ENCODE measurements around the gene RNLS.

RNLS gene

DNA sequence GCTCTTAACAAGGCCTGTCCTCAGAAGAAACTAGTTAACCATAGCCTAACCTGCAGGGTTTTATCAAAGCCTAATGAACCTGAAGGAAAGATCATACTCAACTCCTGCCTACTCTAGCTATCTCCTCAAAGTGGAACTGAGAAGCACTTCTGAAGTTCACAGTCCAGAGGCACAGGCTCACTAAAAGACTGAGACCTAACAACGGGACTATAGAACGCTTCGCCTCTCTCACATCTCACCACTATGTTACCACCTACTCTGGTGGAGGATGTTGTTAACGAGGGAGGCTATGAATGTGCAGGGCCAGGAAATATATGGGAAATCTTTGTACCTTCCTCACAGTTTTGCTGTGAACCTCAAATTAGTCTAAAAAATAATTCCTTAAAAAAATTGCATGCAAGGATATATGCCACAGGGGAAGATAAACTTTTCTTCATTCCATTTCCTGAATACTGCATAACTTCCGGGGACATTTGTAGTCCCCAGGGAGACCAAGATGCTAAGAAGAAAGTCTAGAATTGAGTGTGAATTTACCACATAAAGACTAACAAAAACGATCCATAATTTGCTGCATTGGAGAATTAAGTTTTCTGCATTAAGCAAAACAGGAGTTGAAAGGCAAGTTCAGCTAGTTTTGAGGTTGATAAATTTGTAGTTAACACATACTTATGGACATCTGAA, 25.1 kb upstream of the RNLS start:
- no peak for TF ChIP-seq EZH2phosphoT487 (IDR thresholded peaks at IDR 0.05; ENCODE audit: low read depth)
- TF ChIP-seq, protein P1, sequence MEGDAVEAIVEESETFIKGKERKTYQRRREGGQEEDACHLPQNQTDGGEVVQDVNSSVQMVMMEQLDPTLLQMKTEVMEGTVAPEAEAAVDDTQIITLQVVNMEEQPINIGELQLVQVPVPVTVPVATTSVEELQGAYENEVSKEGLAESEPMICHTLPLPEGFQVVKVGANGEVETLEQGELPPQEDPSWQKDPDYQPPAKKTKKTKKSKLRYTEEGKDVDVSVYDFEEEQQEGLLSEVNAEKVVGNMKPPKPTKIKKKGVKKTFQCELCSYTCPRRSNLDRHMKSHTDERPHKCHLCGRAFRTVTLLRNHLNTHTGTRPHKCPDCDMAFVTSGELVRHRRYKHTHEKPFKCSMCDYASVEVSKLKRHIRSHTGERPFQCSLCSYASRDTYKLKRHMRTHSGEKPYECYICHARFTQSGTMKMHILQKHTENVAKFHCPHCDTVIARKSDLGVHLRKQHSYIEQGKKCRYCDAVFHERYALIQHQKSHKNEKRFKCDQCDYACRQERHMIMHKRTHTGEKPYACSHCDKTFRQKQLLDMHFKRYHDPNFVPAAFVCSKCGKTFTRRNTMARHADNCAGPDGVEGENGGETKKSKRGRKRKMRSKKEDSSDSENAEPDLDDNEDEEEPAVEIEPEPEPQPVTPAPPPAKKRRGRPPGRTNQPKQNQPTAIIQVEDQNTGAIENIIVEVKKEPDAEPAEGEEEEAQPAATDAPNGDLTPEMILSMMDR (IDR thresholded peaks at IDR 0.05; ENCODE audit: low read depth, low read length): no peak
- Histone ChIP-seq H3K79me2 (ENCODE audit: low read length) (no peaks in the 10 kb centered on the region), H3K4me2 (ENCODE audit: low read length) (peak overlapping the region; percentile 59), H3K4me3 (ENCODE audit: low read length) (peak overlapping the region; percentile 25), H3K27ac (ENCODE audit: low read length) (peak overlapping the region; percentile 57), H3K27me3 (ENCODE audit: low read depth, low read length) (no peaks in the 10 kb centered on the region), H3K4me1 (ENCODE audit: low read length) (peaks cover 25% of the 10 kb centered on the region), H3K9me3 (ENCODE audit: insufficient read depth, low read length) (no peaks in the 10 kb centered on the region), H4K20me1 (ENCODE audit: insufficient read depth, low read length) (no peaks in the 10 kb centered on the region), H3K36me3 (replicated peaks; ENCODE audit: low read depth, low read length) (no peaks in the 10 kb centered on the region), H3K9ac (ENCODE audit: low read length) (peak overlapping the region; percentile 8; the same call in 1 of the 2 replicates), H2AFZ (ENCODE audit: low read depth, low read length) (0 out of 2 replicates have a peak overlapping the region, but pooled peaks have one; percentile 45)

DNA sequence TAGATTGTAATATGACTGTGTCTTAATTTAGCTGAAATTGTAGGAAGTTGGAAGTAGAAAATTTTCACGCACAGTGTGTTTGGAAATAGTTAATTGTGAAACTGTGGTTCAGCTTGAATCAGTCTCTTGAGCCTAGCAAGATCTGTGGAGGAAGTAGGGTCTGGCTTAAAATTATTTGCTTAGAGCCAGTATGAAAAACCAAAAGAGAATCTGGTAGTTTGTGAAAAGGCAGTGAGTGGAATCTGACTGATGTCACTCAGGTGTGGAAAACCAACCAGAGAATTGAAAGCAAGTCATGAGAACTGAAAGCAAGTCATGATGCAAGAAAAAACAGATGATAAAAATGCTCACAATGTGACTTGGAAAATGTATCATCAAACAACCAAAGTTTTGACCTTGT, 14.9 kb upstream of the RNLS start:
- no peak overlapping the region for H3K4me3 ChIP-seq (ENCODE audit: low read length)
- H3K36me3 ChIP-seq (replicated peaks; ENCODE audit: low read depth, low read length): no peaks in the 10 kb centered on the region
- peak overlapping the region; percentile 63 for H3K4me2 ChIP-seq (ENCODE audit: low read length)
- H3K9me3 ChIP-seq (ENCODE audit: insufficient read depth, low read length): no peaks in the 10 kb centered on the region
- peaks cover 18% of the 10 kb centered on the region for H3K4me1 ChIP-seq (ENCODE audit: low read length)
- no peak overlapping the region for H3K9ac ChIP-seq (ENCODE audit: low read length)
- no peaks in the 10 kb centered on the region for H3K79me2 ChIP-seq (ENCODE audit: low read length)
- H3K27ac ChIP-seq (ENCODE audit: low read length): peak overlapping the region; percentile 78
- no peak overlapping the region for H2AFZ ChIP-seq (ENCODE audit: low read depth, low read length)
- H3K27me3 ChIP-seq (ENCODE audit: low read depth, low read length): no peaks in the 10 kb centered on the region
- no peaks in the 10 kb centered on the region for H4K20me1 ChIP-seq (ENCODE audit: insufficient read depth, low read length)
- no peak for TF ChIP-seq EZH2phosphoT487 (IDR thresholded peaks at IDR 0.05; ENCODE audit: low read depth)
- TF ChIP-seq, protein P1 (IDR thresholded peaks at IDR 0.05; ENCODE audit: low read depth, low read length): no peak

GRCh38 chr10:88594482-88594881, 11.4 kb upstream of the RNLS start:
- TF ChIP-seq EZH2phosphoT487 (IDR thresholded peaks at IDR 0.05; ENCODE audit: low read depth): no peak
- TF ChIP-seq, protein P1 (IDR thresholded peaks at IDR 0.05; ENCODE audit: low read depth, low read length): no peak
- no peaks in the 10 kb centered on the region for H3K36me3 ChIP-seq (replicated peaks; ENCODE audit: low read depth, low read length)
- no peak overlapping the region for H2AFZ ChIP-seq (ENCODE audit: low read depth, low read length)

DNA sequence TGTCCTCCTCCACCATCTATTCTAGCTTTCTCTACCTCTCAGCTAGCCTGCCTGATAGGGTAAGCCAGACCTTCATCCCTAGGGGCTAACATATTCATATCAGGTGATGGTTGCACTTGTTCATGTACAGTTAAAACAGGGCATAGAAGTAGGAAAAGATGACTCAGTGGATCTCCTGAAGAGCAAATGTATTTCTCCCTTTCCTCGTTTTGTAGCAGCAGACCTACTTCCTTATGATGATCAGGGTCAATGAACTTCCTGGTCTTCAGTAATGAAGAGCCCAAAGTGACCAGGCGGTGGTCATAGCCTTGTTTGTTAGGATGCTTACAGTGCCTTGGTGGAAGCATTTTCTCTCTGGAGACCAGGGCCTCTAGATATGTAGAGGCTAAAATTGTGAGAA, 9.8 kb upstream of the RNLS start:
- no peaks in the 10 kb centered on the region for H3K27me3 ChIP-seq (ENCODE audit: low read depth, low read length)
- no peak overlapping the region for H3K9ac ChIP-seq (ENCODE audit: low read length)
- H3K79me2 ChIP-seq (ENCODE audit: low read length): no peaks in the 10 kb centered on the region
- H2AFZ ChIP-seq (ENCODE audit: low read depth, low read length): no peak overlapping the region
- TF ChIP-seq EZH2phosphoT487 (IDR thresholded peaks at IDR 0.05; ENCODE audit: low read depth): no peak
- TF ChIP-seq, protein P1 (IDR thresholded peaks at IDR 0.05; ENCODE audit: low read depth, low read length): no peak
- no peaks in the 10 kb centered on the region for H3K36me3 ChIP-seq (replicated peaks; ENCODE audit: low read depth, low read length)
- H3K27ac ChIP-seq (ENCODE audit: low read length): no peak overlapping the region
- H3K4me3 ChIP-seq (ENCODE audit: low read length): no peak overlapping the region
- H3K4me2 ChIP-seq (ENCODE audit: low read length): no peak overlapping the region
- H4K20me1 ChIP-seq (ENCODE audit: insufficient read depth, low read length): no peaks in the 10 kb centered on the region
- no peaks in the 10 kb centered on the region for H3K9me3 ChIP-seq (ENCODE audit: insufficient read depth, low read length)
- H3K4me1 ChIP-seq (ENCODE audit: low read length): peaks cover 13% of the 10 kb centered on the region

More at GRCh38 chr10:88594482-88594881, 11.4 kb upstream of the RNLS start:
- Histone ChIP-seq H3K4me1 (ENCODE audit: low read length) (peaks cover 21% of the 10 kb centered on the region), H3K79me2 (ENCODE audit: low read length) (no peaks in the 10 kb centered on the region), H3K9ac (ENCODE audit: low read length) (no peak overlapping the region), H3K4me2 (ENCODE audit: low read length) (no peak overlapping the region), H4K20me1 (ENCODE audit: insufficient read depth, low read length) (no peaks in the 10 kb centered on the region), H3K9me3 (ENCODE audit: insufficient read depth, low read length) (no peaks in the 10 kb centered on the region), H3K27ac (ENCODE audit: low read length) (no peak overlapping the region), H3K4me3 (ENCODE audit: low read length) (no peak overlapping the region), H3K27me3 (ENCODE audit: low read depth, low read length) (no peaks in the 10 kb centered on the region)
